ENCODE measurements around the gene ZC3H18. TPM values are rescaled to one million over a fixed set of nuclear protein-coding genes. Genes with fewer than 3 reads are reported as not detected.

The ZC3H18 gene
- total and polyA plus RNA-seq, 2 experiments from 2014 or later: 30.0 to 40.7 TPM

- TF ChIP-seq ZNF114 (CRISPR knock-in tag; IDR thresholded peaks at IDR 0.05): no peak
- no peak for TF ChIP-seq POLR2AphosphoS5 (IDR thresholded peaks at IDR 0.05; ENCODE audit: low read depth)
- no peak for TF ChIP-seq EZH2 (IDR thresholded peaks at IDR 0.05; ENCODE audit: low read depth, unreplicated experiment)
- no peak for TF ChIP-seq JUNB (IDR thresholded peaks at IDR 0.05; ENCODE audit: unreplicated experiment)
- TF ChIP-seq ETS1 (IDR thresholded peaks at IDR 0.05): no peak
- no peak for TF ChIP-seq ZNF331 (CRISPR knock-in tag; IDR thresholded peaks at IDR 0.05; ENCODE audit: low read depth)
- TF ChIP-seq, protein P1, sequence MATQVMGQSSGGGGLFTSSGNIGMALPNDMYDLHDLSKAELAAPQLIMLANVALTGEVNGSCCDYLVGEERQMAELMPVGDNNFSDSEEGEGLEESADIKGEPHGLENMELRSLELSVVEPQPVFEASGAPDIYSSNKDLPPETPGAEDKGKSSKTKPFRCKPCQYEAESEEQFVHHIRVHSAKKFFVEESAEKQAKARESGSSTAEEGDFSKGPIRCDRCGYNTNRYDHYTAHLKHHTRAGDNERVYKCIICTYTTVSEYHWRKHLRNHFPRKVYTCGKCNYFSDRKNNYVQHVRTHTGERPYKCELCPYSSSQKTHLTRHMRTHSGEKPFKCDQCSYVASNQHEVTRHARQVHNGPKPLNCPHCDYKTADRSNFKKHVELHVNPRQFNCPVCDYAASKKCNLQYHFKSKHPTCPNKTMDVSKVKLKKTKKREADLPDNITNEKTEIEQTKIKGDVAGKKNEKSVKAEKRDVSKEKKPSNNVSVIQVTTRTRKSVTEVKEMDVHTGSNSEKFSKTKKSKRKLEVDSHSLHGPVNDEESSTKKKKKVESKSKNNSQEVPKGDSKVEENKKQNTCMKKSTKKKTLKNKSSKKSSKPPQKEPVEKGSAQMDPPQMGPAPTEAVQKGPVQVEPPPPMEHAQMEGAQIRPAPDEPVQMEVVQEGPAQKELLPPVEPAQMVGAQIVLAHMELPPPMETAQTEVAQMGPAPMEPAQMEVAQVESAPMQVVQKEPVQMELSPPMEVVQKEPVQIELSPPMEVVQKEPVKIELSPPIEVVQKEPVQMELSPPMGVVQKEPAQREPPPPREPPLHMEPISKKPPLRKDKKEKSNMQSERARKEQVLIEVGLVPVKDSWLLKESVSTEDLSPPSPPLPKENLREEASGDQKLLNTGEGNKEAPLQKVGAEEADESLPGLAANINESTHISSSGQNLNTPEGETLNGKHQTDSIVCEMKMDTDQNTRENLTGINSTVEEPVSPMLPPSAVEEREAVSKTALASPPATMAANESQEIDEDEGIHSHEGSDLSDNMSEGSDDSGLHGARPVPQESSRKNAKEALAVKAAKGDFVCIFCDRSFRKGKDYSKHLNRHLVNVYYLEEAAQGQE (IDR thresholded peaks at IDR 0.05; ENCODE audit: unreplicated experiment): no peak
- no peak for TF ChIP-seq NANOG (IDR thresholded peaks at IDR 0.05; ENCODE audit: borderline replicate concordance)
Observed at GRCh38 chr16:88605186-88606147, 35.3 kb downstream of the ZC3H18 start (continued).

GRCh38 chr16:88606148-88606757 lies 36.0 kb downstream of the ZC3H18 start:
- Histone ChIP-seq H3K27me3 (ENCODE audit: insufficient read depth) (no peaks in the 10 kb centered on the region), H3K4me1 (ENCODE audit: insufficient read depth) (peaks cover 9% of the 10 kb centered on the region; the same call in 1 of the 2 replicates), H3K79me2 (replicated peaks; ENCODE audit: insufficient read depth) (no peaks in the 10 kb centered on the region; the same call in 1 of the 2 replicates), H3F3A (replicated peaks; ENCODE audit: low read depth) (peaks cover 19% of the 10 kb centered on the region), H3K9me2 (ENCODE audit: insufficient read depth) (no peaks in the 10 kb centered on the region), H2AFZ (no peak overlapping the region), H3K4me2 (no peak overlapping the region), H3K36me3 (ENCODE audit: insufficient read depth) (peaks cover 15% of the 10 kb centered on the region; the same call in 1 of the 2 replicates), H3K4me3 (no peak overlapping the region), H3K27ac (ENCODE audit: low read depth) (no peak overlapping the region), H4K20me1 (replicated peaks; ENCODE audit: insufficient read depth) (peaks cover 18% of the 10 kb centered on the region)
- Mint-ChIP-seq H3K27me3 (ENCODE audit: insufficient read depth, low read depth, poor library complexity) (peaks cover 4% of the 10 kb centered on the region), H3K9me3 (no peaks in the 10 kb centered on the region), H3K36me3 (ENCODE audit: low read depth) (peaks cover 52% of the 10 kb centered on the region), H3K27ac (no peak overlapping the region), H3K4me1 (peaks cover 20% of the 10 kb centered on the region), H3K4me3 (no peak overlapping the region)
- no peak for ATAC-seq
- DNase-seq (ENCODE audit: low spot score): no peak
- TF ChIP-seq NANOG (IDR thresholded peaks at IDR 0.05; ENCODE audit: borderline replicate concordance): no peak
- TF ChIP-seq, protein P1 (IDR thresholded peaks at IDR 0.05; ENCODE audit: unreplicated experiment): no peak
- no peak for TF ChIP-seq JUNB (IDR thresholded peaks at IDR 0.05; ENCODE audit: unreplicated experiment)
- TF ChIP-seq ETS1 (IDR thresholded peaks at IDR 0.05): no peak
- TF ChIP-seq CREB1 (CRISPR knock-in tag; IDR thresholded peaks at IDR 0.05; ENCODE audit: low read depth): no peak
- TF ChIP-seq ZNF114 (CRISPR knock-in tag; IDR thresholded peaks at IDR 0.05): no peak
- TF ChIP-seq, protein P2, sequence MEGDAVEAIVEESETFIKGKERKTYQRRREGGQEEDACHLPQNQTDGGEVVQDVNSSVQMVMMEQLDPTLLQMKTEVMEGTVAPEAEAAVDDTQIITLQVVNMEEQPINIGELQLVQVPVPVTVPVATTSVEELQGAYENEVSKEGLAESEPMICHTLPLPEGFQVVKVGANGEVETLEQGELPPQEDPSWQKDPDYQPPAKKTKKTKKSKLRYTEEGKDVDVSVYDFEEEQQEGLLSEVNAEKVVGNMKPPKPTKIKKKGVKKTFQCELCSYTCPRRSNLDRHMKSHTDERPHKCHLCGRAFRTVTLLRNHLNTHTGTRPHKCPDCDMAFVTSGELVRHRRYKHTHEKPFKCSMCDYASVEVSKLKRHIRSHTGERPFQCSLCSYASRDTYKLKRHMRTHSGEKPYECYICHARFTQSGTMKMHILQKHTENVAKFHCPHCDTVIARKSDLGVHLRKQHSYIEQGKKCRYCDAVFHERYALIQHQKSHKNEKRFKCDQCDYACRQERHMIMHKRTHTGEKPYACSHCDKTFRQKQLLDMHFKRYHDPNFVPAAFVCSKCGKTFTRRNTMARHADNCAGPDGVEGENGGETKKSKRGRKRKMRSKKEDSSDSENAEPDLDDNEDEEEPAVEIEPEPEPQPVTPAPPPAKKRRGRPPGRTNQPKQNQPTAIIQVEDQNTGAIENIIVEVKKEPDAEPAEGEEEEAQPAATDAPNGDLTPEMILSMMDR (conservative IDR thresholded peaks at IDR 0.05; ENCODE audit: low read depth in 2 of 2): no peak
- TF ChIP-seq POLR2AphosphoS5 (IDR thresholded peaks at IDR 0.05; ENCODE audit: low read depth): no peak
- TF ChIP-seq EZH2phosphoT487 (IDR thresholded peaks at IDR 0.05; ENCODE audit: unreplicated experiment): no peak
- TF ChIP-seq STAT1 (IDR thresholded peaks at IDR 0.05; ENCODE audit: unreplicated experiment): no peak
